HepG2 (cell line): Measurements from ENCODE around the gene JPH4. TPM values are rescaled to one million over a fixed set of nuclear protein-coding genes. Genes with fewer than 3 reads are reported as not detected.
A peak's percentile ranks its signal among the peaks of the same experiment; 100 is the strongest.

Experiments used
- CCAR2 ChIP-seq: fragments of 200-400 bp; formaldehyde crosslinking; optimal IDR thresholded peaks from 2 replicates; pipeline ENCODE3; 2018; ENCODE audit warnings: low read depth, mild to moderate bottlenecking, low read length, moderate library complexity
- ETV5 ChIP-seq: IDR thresholded peaks from 2 replicates; pipeline ENCODE4 v1.6.1; 2018; ENCODE audit warnings: missing biosample characterization, missing genetic modification reagents, inconsistent platforms, borderline replicate concordance
- FOXA3 ChIP-seq: IDR thresholded peaks from 2 replicates; pipeline ENCODE4 v1.6.1; 2016; ENCODE audit warnings: missing genetic modification reagents, missing compliant biosample characterization
- GTF2F1 ChIP-seq: fragments of 150-350 bp; IDR thresholded peaks from 2 replicates; pipeline ENCODE4 v1.6.1; 2014; ENCODE audit warnings: low read length
- IRX3 ChIP-seq: sonication (generic); formaldehyde crosslinking; IDR thresholded peaks from 2 replicates; pipeline ENCODE4 v1.8.1; 2023; ENCODE audit warnings: mild to moderate bottlenecking, low read depth, missing genetic modification reagents, borderline replicate concordance
- NFE2L2 ChIP-seq: fragments of 150-350 bp; IDR thresholded peaks from 2 replicates; pipeline ENCODE4 v1.6.1; 2014; ENCODE audit warnings: low read length
- NFYB ChIP-seq: sonication (generic); formaldehyde crosslinking; IDR thresholded peaks from 2 replicates; pipeline ENCODE4 v1.4.0; 2020; ENCODE audit warnings: missing genetic modification reagents
- RCOR2 ChIP-seq: IDR thresholded peaks from 2 replicates; pipeline ENCODE4 v1.6.1; 2016; ENCODE audit warnings: missing biosample characterization, missing genetic modification reagents
- SALL1 ChIP-seq: sonication (generic); formaldehyde crosslinking; IDR thresholded peaks from 2 replicates; pipeline ENCODE4 v1.8.0; 2022; ENCODE audit warnings: mild to moderate bottlenecking, missing genetic modification reagents
- SATB2 ChIP-seq: sonication (generic); formaldehyde crosslinking; IDR thresholded peaks from 2 replicates; pipeline ENCODE4 v1.5.0; 2020; ENCODE audit warnings: missing genetic modification reagents
- TBP ChIP-seq: sonication (generic); formaldehyde crosslinking; IDR thresholded peaks from 2 replicates; pipeline ENCODE4 v1.5.0; 2020; ENCODE audit warnings: missing genetic modification reagents
- TCF7L2 ChIP-seq: IDR thresholded peaks from 2 replicates; pipeline ENCODE4 v1.6.1; 2011; ENCODE audit warnings: mild to moderate bottlenecking, low read depth, low read length, moderate library complexity
- TFDP2 ChIP-seq: sonication (generic); formaldehyde crosslinking; IDR thresholded peaks from 2 replicates; pipeline ENCODE4 v1.4.0; 2020; ENCODE audit warnings: missing genetic modification reagents
- TRIM22 ChIP-seq: fragments of 450-650 bp; IDR thresholded peaks from 2 replicates; pipeline ENCODE4 v1.6.1; 2017
- ZNF224 ChIP-seq: sonication (generic); formaldehyde crosslinking; IDR thresholded peaks from 2 replicates; pipeline ENCODE4 v1.5.0; 2020; ENCODE audit warnings: mild to moderate bottlenecking, missing genetic modification reagents
- ZNF460 ChIP-seq: sonication (generic); formaldehyde crosslinking; IDR thresholded peaks from 2 replicates; pipeline ENCODE4 v1.5.1; 2020; ENCODE audit warnings: missing genetic modification reagents, mild to moderate bottlenecking, borderline replicate concordance
- ZNF747 ChIP-seq: sonication (generic); formaldehyde crosslinking; IDR thresholded peaks from 2 replicates; pipeline ENCODE4 v1.8.1; 2023; ENCODE audit warnings: missing genetic modification reagents, mild to moderate bottlenecking, borderline replicate concordance
- ZNF839 ChIP-seq: sonication (generic); formaldehyde crosslinking; IDR thresholded peaks from 2 replicates; pipeline ENCODE4 v1.4.0; 2020; ENCODE audit warnings: missing genetic modification reagents, mild to moderate bottlenecking, borderline replicate concordance
- polyA plus RNA-seq, 8 experiments: library from polyadenylated mRNA; depleted of rRNA in 3 of 8; stranded (reverse) in 7 of 8; unstranded in 1 of 8; fragments of >200 nt; fragmentation: Illumina TruSeq in 4 of 8; extraction: Trizol in 4 of 8; gene quantifications; 2 replicates each; pipeline versions ENCODE4 v1.2.1 to v1.2.3, GENCODE V29; 2011 to 2016; ENCODE audit warnings: low read depth in 4 of 8, missing spikeins in 1 of 8, mixed read lengths in 1 of 8; ENCODE audit not compliant: insufficient read depth in 1 of 8
- total RNA-seq, 5 experiments: library from RNA; depleted of rRNA; stranded (reverse); fragments of >200 nt; fragmentation: Illumina TruSeq; extraction: Trizol; gene quantifications; 2 replicates each; pipeline ENCODE4 v1.2.3, GENCODE V29; 2016; ENCODE audit warnings: low read depth in 1 of 5
- TF ChIP-seq, protein P1 (sequence below): sonication (generic); formaldehyde crosslinking; IDR thresholded peaks from 2 replicates; pipeline ENCODE4 v1.5.0; 2020; ENCODE audit warnings: mild to moderate bottlenecking, missing genetic modification reagents
- TF ChIP-seq, protein P2 (sequence below): sonication (generic); formaldehyde crosslinking; IDR thresholded peaks from 2 replicates; pipeline ENCODE4 v1.8.1; 2023; ENCODE audit warnings: mild to moderate bottlenecking, missing genetic modification reagents, borderline replicate concordance
- TF ChIP-seq, protein P3 (sequence below): sonication (generic); formaldehyde crosslinking; IDR thresholded peaks from 2 replicates; pipeline ENCODE4 v1.4.0; 2020; ENCODE audit warnings: missing genetic modification reagents, borderline replicate concordance

JPH4 gene
- total and polyA plus RNA-seq, 2 of the 13 experiments (the other 11 are each of a cell fraction or from before 2014, with no cell fraction given): 0.08 to 0.22 TPM

- TF ChIP-seq IRX3: no peak
- TF ChIP-seq ETV5: no peak; the same call in none of the 2 replicates
- no peak; the same call in 1 of the 2 replicates for TF ChIP-seq ZNF224
- TF ChIP-seq ZNF747: 0 out of 2 replicates have a peak, but pooled peaks have one; percentile 71
- TF ChIP-seq CCAR2: no peak
- no peak for TF ChIP-seq TCF7L2
- TF ChIP-seq TFDP2: no peak; the same call in 1 of the 2 replicates
- TF ChIP-seq RCOR2 (CRISPR knock-in tag): no peak
- no peak; the same call in 1 of the 2 replicates for TF ChIP-seq NFE2L2
- 0 out of 2 replicates have a peak, but pooled peaks have one; percentile 6 for TF ChIP-seq FOXA3 (CRISPR knock-in tag)
- TF ChIP-seq, protein P1, sequence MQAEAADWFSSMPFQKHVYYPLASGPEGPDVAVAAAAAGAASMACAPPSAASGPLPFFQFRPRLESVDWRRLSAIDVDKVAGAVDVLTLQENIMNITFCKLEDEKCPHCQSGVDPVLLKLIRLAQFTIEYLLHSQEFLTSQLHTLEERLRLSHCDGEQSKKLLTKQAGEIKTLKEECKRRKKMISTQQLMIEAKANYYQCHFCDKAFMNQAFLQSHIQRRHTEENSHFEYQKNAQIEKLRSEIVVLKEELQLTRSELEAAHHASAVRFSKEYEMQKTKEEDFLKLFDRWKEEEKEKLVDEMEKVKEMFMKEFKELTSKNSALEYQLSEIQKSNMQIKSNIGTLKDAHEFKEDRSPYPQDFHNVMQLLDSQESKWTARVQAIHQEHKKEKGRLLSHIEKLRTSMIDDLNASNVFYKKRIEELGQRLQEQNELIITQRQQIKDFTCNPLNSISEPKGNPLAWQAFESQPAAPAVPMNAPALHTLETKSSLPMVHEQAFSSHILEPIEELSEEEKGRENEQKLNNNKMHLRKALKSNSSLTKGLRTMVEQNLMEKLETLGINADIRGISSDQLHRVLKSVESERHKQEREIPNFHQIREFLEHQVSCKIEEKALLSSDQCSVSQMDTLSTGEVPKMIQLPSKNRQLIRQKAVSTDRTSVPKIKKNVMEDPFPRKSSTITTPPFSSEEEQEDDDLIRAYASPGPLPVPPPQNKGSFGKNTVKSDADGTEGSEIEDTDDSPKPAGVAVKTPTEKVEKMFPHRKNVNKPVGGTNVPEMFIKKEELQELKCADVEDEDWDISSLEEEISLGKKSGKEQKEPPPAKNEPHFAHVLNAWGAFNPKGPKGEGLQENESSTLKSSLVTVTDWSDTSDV: no peak
- TF ChIP-seq NFYB (CRISPR knock-in tag): no peak
- TF ChIP-seq ZNF460: no peak
- no peak for TF ChIP-seq SATB2 (CRISPR knock-in tag)
- TF ChIP-seq TBP (CRISPR knock-in tag): 0 out of 2 replicates have a peak, but pooled peaks have one; percentile 18
- no peak for TF ChIP-seq TRIM22
- TF ChIP-seq, protein P2, sequence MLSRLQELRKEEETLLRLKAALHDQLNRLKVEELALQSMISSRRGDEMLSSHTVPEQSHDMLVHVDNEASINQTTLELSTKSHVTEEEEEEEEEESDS: no peak
- TF ChIP-seq, protein P3, sequence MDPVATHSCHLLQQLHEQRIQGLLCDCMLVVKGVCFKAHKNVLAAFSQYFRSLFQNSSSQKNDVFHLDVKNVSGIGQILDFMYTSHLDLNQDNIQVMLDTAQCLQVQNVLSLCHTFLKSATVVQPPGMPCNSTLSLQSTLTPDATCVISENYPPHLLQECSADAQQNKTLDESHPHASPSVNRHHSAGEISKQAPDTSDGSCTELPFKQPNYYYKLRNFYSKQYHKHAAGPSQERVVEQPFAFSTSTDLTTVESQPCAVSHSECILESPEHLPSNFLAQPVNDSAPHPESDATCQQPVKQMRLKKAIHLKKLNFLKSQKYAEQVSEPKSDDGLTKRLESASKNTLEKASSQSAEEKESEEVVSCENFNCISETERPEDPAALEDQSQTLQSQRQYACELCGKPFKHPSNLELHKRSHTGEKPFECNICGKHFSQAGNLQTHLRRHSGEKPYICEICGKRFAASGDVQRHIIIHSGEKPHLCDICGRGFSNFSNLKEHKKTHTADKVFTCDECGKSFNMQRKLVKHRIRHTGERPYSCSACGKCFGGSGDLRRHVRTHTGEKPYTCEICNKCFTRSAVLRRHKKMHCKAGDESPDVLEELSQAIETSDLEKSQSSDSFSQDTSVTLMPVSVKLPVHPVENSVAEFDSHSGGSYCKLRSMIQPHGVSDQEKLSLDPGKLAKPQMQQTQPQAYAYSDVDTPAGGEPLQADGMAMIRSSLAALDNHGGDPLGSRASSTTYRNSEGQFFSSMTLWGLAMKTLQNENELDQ: no peak
- no peak; the same call in 1 of the 2 replicates for TF ChIP-seq ZNF839 (CRISPR knock-in tag)
- peak; percentile 28; the same call in 1 of the 2 replicates for TF ChIP-seq SALL1
- TF ChIP-seq GTF2F1: no peak
These were observed 19.3 kb downstream of the JPH4 start (continued) for GRCh38 chr14:23559010-23559925.
